Measurements from ENCODE around the gene CUTA.

CUTA gene

GRCh38 chr6:33420491-33421343 lies 2.8 kb upstream of the CUTA start:
- no peak for DNase-seq

- DNase-seq = no peak
These were observed 1.9 kb upstream of the CUTA start, which contains the start of gene SYNGAP1 for GRCh38 chr6:33419580-33420490. SYNGAP1 (plus strand) TSS chr6:33420065; CDS start chr6:33420265, 200 bp downstream.

- no peak for DNase-seq
These were observed 884 bp upstream of the CUTA start for GRCh38 chr6:33418690-33419291.

- no peak for DNase-seq
These were observed 592 bp downstream of the CUTA start for GRCh38 chr6:33417128-33417902.

DNA sequence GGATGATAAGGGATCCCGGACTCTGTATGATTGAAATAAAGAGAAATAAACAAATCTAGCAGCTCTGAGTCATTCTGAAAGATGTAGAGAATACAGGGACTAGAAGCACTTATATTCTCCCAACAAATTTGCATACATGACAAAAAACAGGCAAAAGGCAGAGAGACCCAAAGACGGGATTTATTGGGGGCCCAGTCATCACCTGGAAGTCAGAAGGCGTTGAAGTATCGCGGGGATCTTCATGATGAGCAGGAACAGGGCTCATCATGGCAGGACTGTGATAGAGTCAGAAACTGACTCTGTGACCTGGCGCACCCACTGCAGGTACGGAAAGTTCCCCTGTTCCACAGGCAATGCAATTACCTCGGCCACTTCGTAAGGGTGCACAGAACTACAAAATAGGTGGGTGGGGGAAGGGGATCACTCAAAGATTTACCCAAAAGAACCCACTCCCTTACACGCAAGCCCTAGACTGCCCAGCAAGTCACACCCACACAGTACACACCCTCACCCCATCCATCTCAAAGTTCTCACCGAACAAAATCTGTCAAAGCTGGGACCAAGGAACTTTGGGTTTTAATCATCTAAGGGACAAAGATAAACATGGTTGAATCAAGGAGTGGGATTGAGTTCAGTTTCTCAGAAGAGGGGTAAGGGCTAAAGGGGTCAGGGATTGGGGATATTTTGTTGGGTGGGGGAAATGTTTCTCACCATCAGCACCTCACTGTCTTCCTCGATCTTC lies 1.4 kb downstream of the CUTA start:
- DNase-seq = no peak

DNA sequence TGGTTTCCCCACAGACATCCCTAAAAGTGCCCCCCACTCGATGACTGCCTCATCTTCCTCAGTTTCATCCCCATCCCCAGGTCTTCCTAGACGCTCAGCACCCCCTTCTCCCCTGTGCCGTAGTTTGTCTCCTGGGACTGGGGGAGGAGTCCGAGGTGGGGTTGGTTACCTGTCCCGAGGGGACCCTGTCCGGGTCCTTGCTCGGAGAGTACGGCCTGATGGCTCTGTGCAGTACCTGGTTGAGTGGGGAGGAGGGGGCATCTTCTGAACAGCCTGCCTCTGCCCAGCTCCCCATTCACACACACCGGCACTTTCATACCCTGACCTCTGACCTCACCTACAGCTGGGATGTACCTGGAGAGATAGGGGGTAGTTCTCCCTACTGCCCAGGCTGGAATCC lies 2.1 kb downstream of the CUTA start:
- no peak for DNase-seq

- no peak for DNase-seq
These were observed 3.2 kb downstream of the CUTA start for GRCh38 chr6:33414592-33415271.

GRCh38 chr6:33413241-33414120 lies 4.4 kb downstream of the CUTA start:
- DNase-seq = no peak

- no peak for DNase-seq
These were observed 5.5 kb downstream of the CUTA start for GRCh38 chr6:33412140-33413009.

DNA sequence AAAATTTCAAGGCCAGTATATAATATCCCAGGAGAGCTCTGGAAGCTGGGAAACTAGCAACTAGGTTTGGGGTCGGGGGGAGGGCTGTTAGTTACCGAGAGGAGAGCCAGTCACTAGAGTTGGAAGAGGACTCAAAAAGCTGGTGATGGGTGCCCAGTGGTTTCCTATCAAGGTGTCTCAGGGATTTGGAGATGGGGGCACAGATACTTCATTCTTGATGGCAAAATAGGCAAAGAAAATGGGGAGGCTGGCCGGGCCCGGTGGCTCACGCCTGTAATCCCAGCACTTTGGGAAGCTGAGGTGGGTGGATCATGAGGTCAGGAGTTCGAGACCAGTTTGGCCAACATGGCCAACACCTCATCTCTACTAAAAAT lies 6.3 kb downstream of the CUTA start:
- DNase-seq = no peak

GRCh38 chr6:33410711-33411631 lies 6.9 kb downstream of the CUTA start, which contains the start of gene PHF1:
PHF1 (plus strand) TSS chr6:33411014; CDS start chr6:33412264, 1,250 bp downstream.
- DNase-seq = no peak

GRCh38 chr6:33410050-33410710 lies 7.7 kb downstream of the CUTA start:
- DNase-seq = peak; percentile 67 to 90

GRCh38 chr6:33407132-33407718 lies 10.7 kb downstream of the CUTA start:
- DNase-seq = no peak

GRCh38 chr6:33406126-33406525 lies 11.8 kb downstream of the CUTA start:
- DNase-seq = no peak

- DNase-seq = no peak
These were observed 12.4 kb downstream of the CUTA start for GRCh38 chr6:33405386-33405940.

DNA sequence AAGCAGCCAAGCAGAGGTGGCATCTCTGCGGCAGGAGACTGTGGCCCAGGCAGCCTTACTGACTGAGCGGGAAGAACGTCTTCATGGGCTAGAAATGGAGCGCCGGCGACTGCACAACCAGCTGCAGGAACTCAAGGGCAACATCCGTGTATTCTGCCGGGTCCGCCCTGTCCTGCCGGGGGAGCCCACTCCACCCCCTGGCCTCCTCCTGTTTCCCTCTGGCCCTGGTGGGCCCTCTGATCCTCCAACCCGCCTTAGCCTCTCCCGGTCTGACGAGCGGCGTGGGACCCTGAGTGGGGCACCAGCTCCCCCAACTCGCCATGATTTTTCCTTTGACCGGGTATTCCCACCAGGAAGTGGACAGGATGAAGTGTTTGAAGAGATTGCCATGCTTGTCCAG lies 13.0 kb downstream of the CUTA start:
- no peak for DNase-seq
